Activated naive CD8-positive, alpha-beta T cell (primary cell): Measurements from ENCODE around the gene CCDC148.
"Not testable (repeated sequence)": the region's sequence is repeated elsewhere in the genome, so short reads cannot be mapped to it uniquely, and the experiment has no call there.

Experiments
- H3K27ac Mint-ChIP-seq: one replicate; pipeline ENCODE4 v1.8.0; 2021; ENCODE audit warnings: mixed read lengths
- H3K27me3 Mint-ChIP-seq: one replicate; pipeline ENCODE4 v1.8.0; 2021; ENCODE audit warnings: mixed read lengths
- H3K36me3 Mint-ChIP-seq: one replicate; pipeline ENCODE4 v1.8.0; 2021; ENCODE audit warnings: mixed read lengths
- H3K4me1 Mint-ChIP-seq: one replicate; pipeline ENCODE4 v1.8.0; 2021; ENCODE audit warnings: low read depth, mixed read lengths
- H3K4me3 Mint-ChIP-seq: one replicate; pipeline ENCODE4 v1.8.0; 2021; ENCODE audit warnings: mild to moderate bottlenecking, mixed read lengths
- H3K9me3 Mint-ChIP-seq: one replicate; pipeline ENCODE4 v1.8.0; 2021; ENCODE audit warnings: low read depth, mixed read lengths

CCDC148 gene

GRCh38 chr2:158380746-158381145, 75.8 kb downstream of the CCDC148 start:
- Mint-ChIP-seq H3K4me1 (no peaks in the 10 kb centered on the region), H3K27ac (no peak overlapping the region), H3K27me3 (peaks cover 2% of the 10 kb centered on the region), H3K9me3 (no peaks in the 10 kb centered on the region), H3K36me3 (no peaks in the 10 kb centered on the region), H3K4me3 (no peak overlapping the region)

GRCh38 chr2:158378926-158379325, 77.6 kb downstream of the CCDC148 start:
- Mint-ChIP-seq H3K27ac (no peak overlapping the region), H3K9me3 (no peaks in the 10 kb centered on the region), H3K4me3 (no peak overlapping the region), H3K36me3 (no peaks in the 10 kb centered on the region), H3K4me1 (no peaks in the 10 kb centered on the region), H3K27me3 (peaks cover 2% of the 10 kb centered on the region)

- Mint-ChIP-seq H3K4me1 (no peaks in the 10 kb centered on the region), H3K9me3 (no peaks in the 10 kb centered on the region), H3K36me3 (no peaks in the 10 kb centered on the region), H3K27ac (no peak overlapping the region), H3K27me3 (no peaks in the 10 kb centered on the region), H3K4me3 (no peak overlapping the region)
Observed at GRCh38 chr2:158366342-158366741, 90.2 kb downstream of the CCDC148 start.

- Mint-ChIP-seq H3K4me3 (no peak overlapping the region), H3K4me1 (no peaks in the 10 kb centered on the region), H3K27ac (no peak overlapping the region), H3K9me3 (no peaks in the 10 kb centered on the region), H3K36me3 (no peaks in the 10 kb centered on the region), H3K27me3 (no peaks in the 10 kb centered on the region)
Observed at GRCh38 chr2:158359846-158360245, 96.7 kb downstream of the CCDC148 start.

- H3K36me3 Mint-ChIP-seq = no peaks in the 10 kb centered on the region
- H3K4me1 Mint-ChIP-seq = no peaks in the 10 kb centered on the region
- H3K27me3 Mint-ChIP-seq = no peaks in the 10 kb centered on the region
- H3K9me3 Mint-ChIP-seq = no peaks in the 10 kb centered on the region
- H3K27ac Mint-ChIP-seq = no peak overlapping the region
- no peak overlapping the region for H3K4me3 Mint-ChIP-seq
Observed at GRCh38 chr2:158357699-158358098, 98.9 kb downstream of the CCDC148 start.

GRCh38 chr2:158357122-158357521, 99.4 kb downstream of the CCDC148 start:
- H3K27me3 Mint-ChIP-seq = no peaks in the 10 kb centered on the region
- H3K4me3 Mint-ChIP-seq = no peak overlapping the region
- H3K4me1 Mint-ChIP-seq = no peaks in the 10 kb centered on the region
- no peaks in the 10 kb centered on the region for H3K9me3 Mint-ChIP-seq
- H3K27ac Mint-ChIP-seq = no peak overlapping the region
- H3K36me3 Mint-ChIP-seq = no peaks in the 10 kb centered on the region

GRCh38 chr2:158351466-158351816, 105.1 kb downstream of the CCDC148 start:
- H3K27ac Mint-ChIP-seq, H3K4me1 Mint-ChIP-seq, H3K4me3 Mint-ChIP-seq, H3K27me3 Mint-ChIP-seq, H3K36me3 Mint-ChIP-seq, H3K9me3 Mint-ChIP-seq: not testable (repeated sequence)

GRCh38 chr2:158350751-158351465, 105.6 kb downstream of the CCDC148 start:
- not testable (repeated sequence) for H3K36me3 Mint-ChIP-seq, H3K4me1 Mint-ChIP-seq, H3K27ac Mint-ChIP-seq, H3K27me3 Mint-ChIP-seq, H3K4me3 Mint-ChIP-seq, H3K9me3 Mint-ChIP-seq

GRCh38 chr2:158346032-158346431, 110.5 kb downstream of the CCDC148 start:
- Mint-ChIP-seq H3K4me1 (no peaks in the 10 kb centered on the region), H3K27me3 (peaks cover 6% of the 10 kb centered on the region), H3K36me3 (no peaks in the 10 kb centered on the region), H3K27ac (no peak overlapping the region), H3K4me3 (no peak overlapping the region), H3K9me3 (no peaks in the 10 kb centered on the region)

- H3K36me3 Mint-ChIP-seq = no peaks in the 10 kb centered on the region
- H3K27ac Mint-ChIP-seq = no peak overlapping the region
- H3K27me3 Mint-ChIP-seq = peaks cover 4% of the 10 kb centered on the region
- no peaks in the 10 kb centered on the region for H3K9me3 Mint-ChIP-seq
- H3K4me3 Mint-ChIP-seq = no peak overlapping the region
- H3K4me1 Mint-ChIP-seq = no peaks in the 10 kb centered on the region
Observed at GRCh38 chr2:158339513-158339912, 117.0 kb downstream of the CCDC148 start.

GRCh38 chr2:158337018-158337417, 119.5 kb downstream of the CCDC148 start:
- Mint-ChIP-seq H3K27me3 (peaks cover 4% of the 10 kb centered on the region), H3K27ac (no peak overlapping the region), H3K36me3 (no peaks in the 10 kb centered on the region), H3K4me3 (no peak overlapping the region), H3K4me1 (no peaks in the 10 kb centered on the region), H3K9me3 (no peaks in the 10 kb centered on the region)

GRCh38 chr2:158331799-158332198, 124.8 kb downstream of the CCDC148 start:
- H3K27me3 Mint-ChIP-seq, H3K4me3 Mint-ChIP-seq, H3K36me3 Mint-ChIP-seq: not testable (repeated sequence)

GRCh38 chr2:158325782-158326340, 130.7 kb downstream of the CCDC148 start:
- no peak overlapping the region for H3K4me3 Mint-ChIP-seq
- H3K4me1 Mint-ChIP-seq = no peaks in the 10 kb centered on the region
- no peak overlapping the region for H3K27ac Mint-ChIP-seq
- no peaks in the 10 kb centered on the region for H3K27me3 Mint-ChIP-seq
- no peaks in the 10 kb centered on the region for H3K9me3 Mint-ChIP-seq
- H3K36me3 Mint-ChIP-seq = no peaks in the 10 kb centered on the region

More at GRCh38 chr2:158331799-158332198, 124.8 kb downstream of the CCDC148 start:
- H3K9me3 Mint-ChIP-seq, H3K27ac Mint-ChIP-seq, H3K4me1 Mint-ChIP-seq: not testable (repeated sequence)

- H3K4me3 Mint-ChIP-seq = no peak overlapping the region
- H3K9me3 Mint-ChIP-seq = no peaks in the 10 kb centered on the region
- no peaks in the 10 kb centered on the region for H3K36me3 Mint-ChIP-seq
- no peaks in the 10 kb centered on the region for H3K4me1 Mint-ChIP-seq
- no peak overlapping the region for H3K27ac Mint-ChIP-seq
- no peaks in the 10 kb centered on the region for H3K27me3 Mint-ChIP-seq
Observed at GRCh38 chr2:158325031-158325781, 131.3 kb downstream of the CCDC148 start.

- Mint-ChIP-seq H3K4me1 (no peaks in the 10 kb centered on the region), H3K27ac (no peak overlapping the region), H3K4me3 (no peak overlapping the region), H3K27me3 (no peaks in the 10 kb centered on the region), H3K36me3 (no peaks in the 10 kb centered on the region), H3K9me3 (no peaks in the 10 kb centered on the region)
Observed at GRCh38 chr2:158323381-158323780, 133.2 kb downstream of the CCDC148 start.
